ENCODE measurements around the gene ARHGAP27. TPM values are rescaled to one million over a fixed set of nuclear protein-coding genes. Genes with fewer than 3 reads are reported as not detected.
"Not testable (repeated sequence)": the region's sequence is repeated elsewhere in the genome, so short reads cannot be mapped to it uniquely, and the experiment has no call there.

Gene ARHGAP27
- total RNA-seq, 1 donor from 2014 or later: 10.0 TPM

- H3K79me2 ChIP-seq (ENCODE audit: insufficient read depth, low read length): no peaks in the 10 kb centered on the region
- no peaks in the 10 kb centered on the region for H3K27me3 ChIP-seq (ENCODE audit: insufficient read depth, low read length)
- no peak overlapping the region for H3K4me2 ChIP-seq (ENCODE audit: low read length)
- H3K9me3 ChIP-seq (ENCODE audit: insufficient read depth, low read depth, low read length): no peaks in the 10 kb centered on the region
- Mint-ChIP-seq H3K4me1 (ENCODE audit: low read depth, unreplicated experiment) (peaks cover 27% of the 10 kb centered on the region), H3K4me3 (ENCODE audit: unreplicated experiment) (no peak overlapping the region), H3K36me3 (ENCODE audit: low read depth, unreplicated experiment) (peaks cover 9% of the 10 kb centered on the region), H3K27ac (ENCODE audit: unreplicated experiment) (no peak overlapping the region), H3K27me3 (ENCODE audit: low read depth, unreplicated experiment) (no peaks in the 10 kb centered on the region), H3K9me3 (ENCODE audit: unreplicated experiment) (no peaks in the 10 kb centered on the region)
- peaks cover 7% of the 10 kb centered on the region for H4K20me1 ChIP-seq (ENCODE audit: insufficient read depth, low read length)
- H3K4me3 ChIP-seq (ENCODE audit: insufficient read depth, low read depth, low read length): no peak overlapping the region
- DNase-seq (ENCODE audit: low read depth): no peak
- H3K27ac ChIP-seq (ENCODE audit: low read depth, low read length): no peak overlapping the region
- no peak overlapping the region for H3K9ac ChIP-seq (ENCODE audit: low read length)
- no peaks in the 10 kb centered on the region for H3K36me3 ChIP-seq (ENCODE audit: insufficient read depth, low read length)
- peaks cover 25% of the 10 kb centered on the region for H3K4me1 ChIP-seq (ENCODE audit: insufficient read depth, low read length)
- TF ChIP-seq EZH2 (IDR thresholded peaks at IDR 0.05; ENCODE audit: insufficient read depth, low read length) (no peak), CTCF (IDR thresholded peaks at IDR 0.05; ENCODE audit: insufficient read depth, low read depth, low read length) (no peak)
- no peak overlapping the region for H2AFZ ChIP-seq (ENCODE audit: low read depth, low read length)
- no peak for FAIRE-seq
These were observed 9.0 kb upstream of the ARHGAP27 start for GRCh38 chr17:45441526-45442310.

GRCh38 chr17:45440839-45441515 is 8.3 kb upstream of the ARHGAP27 start:
- not testable (repeated sequence) for DNase-seq (ENCODE audit: low read depth)

GRCh38 chr17:45440161-45440778 is 7.6 kb upstream of the ARHGAP27 start:
- no peak overlapping the region for H3K9ac ChIP-seq (ENCODE audit: low read length)
- peaks cover 7% of the 10 kb centered on the region for H4K20me1 ChIP-seq (ENCODE audit: insufficient read depth, low read length)
- Mint-ChIP-seq H3K36me3 (ENCODE audit: low read depth, unreplicated experiment) (peaks cover 8% of the 10 kb centered on the region), H3K9me3 (ENCODE audit: unreplicated experiment) (no peaks in the 10 kb centered on the region), H3K27me3 (ENCODE audit: low read depth, unreplicated experiment) (no peaks in the 10 kb centered on the region), H3K4me1 (ENCODE audit: low read depth, unreplicated experiment) (peaks cover 23% of the 10 kb centered on the region), H3K4me3 (ENCODE audit: unreplicated experiment) (no peak overlapping the region), H3K27ac (ENCODE audit: unreplicated experiment) (no peak overlapping the region)
- no peak overlapping the region for H2AFZ ChIP-seq (ENCODE audit: low read depth, low read length)
- H3K36me3 ChIP-seq (ENCODE audit: insufficient read depth, low read length): no peaks in the 10 kb centered on the region
- no peaks in the 10 kb centered on the region for H3K79me2 ChIP-seq (ENCODE audit: insufficient read depth, low read length)
- no peak overlapping the region for H3K27ac ChIP-seq (ENCODE audit: low read depth, low read length)
- peaks cover 18% of the 10 kb centered on the region for H3K4me1 ChIP-seq (ENCODE audit: insufficient read depth, low read length)
- H3K27me3 ChIP-seq (ENCODE audit: insufficient read depth, low read length): no peaks in the 10 kb centered on the region
- no peaks in the 10 kb centered on the region for H3K9me3 ChIP-seq (ENCODE audit: insufficient read depth, low read depth, low read length)
- TF ChIP-seq CTCF (IDR thresholded peaks at IDR 0.05; ENCODE audit: insufficient read depth, low read depth, low read length): no peak
- TF ChIP-seq EZH2 (IDR thresholded peaks at IDR 0.05; ENCODE audit: insufficient read depth, low read length): no peak
- DNase-seq (ENCODE audit: low read depth) (no peak), FAIRE-seq (no peak)
- H3K4me2 ChIP-seq (ENCODE audit: low read length): no peak overlapping the region
- H3K4me3 ChIP-seq (ENCODE audit: insufficient read depth, low read depth, low read length): no peak overlapping the region

More at GRCh38 chr17:45440839-45441515, 8.3 kb upstream of the ARHGAP27 start:
- peaks cover 23% of the 10 kb centered on the region for H3K4me1 ChIP-seq (ENCODE audit: insufficient read depth, low read length)
- not testable (repeated sequence) for H3K27ac ChIP-seq (ENCODE audit: low read depth, low read length); FAIRE-seq; H3K9me3 ChIP-seq (ENCODE audit: insufficient read depth, low read depth, low read length); H3K27ac Mint-ChIP-seq (ENCODE audit: unreplicated experiment); H3K36me3 ChIP-seq (ENCODE audit: insufficient read depth, low read length); H2AFZ ChIP-seq (ENCODE audit: low read depth, low read length); H3K27me3 ChIP-seq (ENCODE audit: insufficient read depth, low read length); H3K9me3 Mint-ChIP-seq (ENCODE audit: unreplicated experiment); H3K9ac ChIP-seq (ENCODE audit: low read length); H3K4me2 ChIP-seq (ENCODE audit: low read length); H3K4me3 Mint-ChIP-seq (ENCODE audit: unreplicated experiment); H3K36me3 Mint-ChIP-seq (ENCODE audit: low read depth, unreplicated experiment); H3K79me2 ChIP-seq (ENCODE audit: insufficient read depth, low read length); H4K20me1 ChIP-seq (ENCODE audit: insufficient read depth, low read length); H3K4me3 ChIP-seq (ENCODE audit: insufficient read depth, low read depth, low read length); H3K27me3 Mint-ChIP-seq (ENCODE audit: low read depth, unreplicated experiment)
- peaks cover 22% of the 10 kb centered on the region for H3K4me1 Mint-ChIP-seq (ENCODE audit: low read depth, unreplicated experiment)
